Endothelial cell of umbilical vein (primary cell): Measurements from ENCODE around the gene RNGTT. TPM values are rescaled to one million over a fixed set of nuclear protein-coding genes. Genes with fewer than 3 reads are reported as not detected.

Experiments
- BruUV-seq: library from RNA; stranded (reverse); fragments of 400-500 nt; replicated peaks from 2 replicates; lab custom pipeline; 2021; lab: Mats Ljungman, UMichigan
- CTCF ChIA-PET: fragments of 300-600, 350-600 bp; sonication (Branson Sonifier 250); formaldehyde crosslinking; loops from one replicate; lab custom pipeline; 2021; ENCODE audit warnings: antibody characterized with exemption, inconsistent platforms; lab: Charles Lee
- POLR2A ChIA-PET: fragments of 300-600, 350-600 bp; sonication (Branson Sonifier 250); formaldehyde crosslinking; loops from one replicate; lab custom pipeline; 2021; ENCODE audit warnings: antibody characterized with exemption, inconsistent platforms; lab: Charles Lee
- DNase-seq: peaks from one replicate; pipeline ENCODE4 v3.0.0-alpha.2; 2011; ENCODE audit warnings: low read depth, low spot score
- FAIRE-seq: peaks from 2 replicates; lab custom pipeline; 2011; peaks lifted over from hg19 to GRCh38; lab: Jason Lieb, UNC
- H2AFZ ChIP-seq: 2 replicates; pipeline ENCODE4 v1.6.0; 2012; ENCODE audit warnings: low read depth, low read length, control low read depth, inconsistent platforms
- H3K27ac ChIP-seq: 2 replicates; pipeline ENCODE4 v1.5.1; 2011; ENCODE audit warnings: low read depth, mild to moderate bottlenecking, control low read depth, low read length, moderate library complexity; ENCODE audit not compliant: insufficient read depth
- H3K27me3 ChIP-seq, 2 experiments: 2 replicates each; pipeline versions ENCODE4 v1.6.0 to v1.6.1; 2011; ENCODE audit warnings: low read length in 2 of 2, mixed read lengths in 1 of 2; ENCODE audit not compliant: control insufficient read depth in 2 of 2, insufficient read depth in 2 of 2
- H3K36me3 ChIP-seq, 2 experiments: 2 replicates in 1 of 2; 3 replicates in 1 of 2; pipeline ENCODE4 v1.5.1; 2011; ENCODE audit warnings: low read length in 2 of 2, mild to moderate bottlenecking in 1 of 2, moderate library complexity in 1 of 2; ENCODE audit not compliant: control insufficient read depth in 2 of 2, insufficient read depth in 2 of 2; ENCODE audit errors: extremely low read depth in 1 of 2
- H3K4me1 ChIP-seq: 3 replicates; pipeline ENCODE4 v1.5.1; 2011; ENCODE audit warnings: mild to moderate bottlenecking, low read length; ENCODE audit not compliant: control insufficient read depth, insufficient read depth; ENCODE audit errors: extremely low read depth
- H3K4me2 ChIP-seq: 2 replicates; pipeline ENCODE4 v1.6.1; 2011; ENCODE audit warnings: low read length, control low read depth, mixed read lengths; ENCODE audit not compliant: insufficient read depth
- H3K4me3 ChIP-seq, 3 experiments: fragments of 200-600 bp in 1 of 3; sonication (generic), shearing (Covaris generic) in 1 of 3; replicated peaks in 1 of 3; 2 replicates each; pipeline ENCODE4 v1.5.1; 2011 to 2016; ENCODE audit warnings: control low read depth in 3 of 3, low read length in 3 of 3, mild to moderate bottlenecking in 2 of 3, inconsistent platforms in 1 of 3, low read depth in 1 of 3, moderate library complexity in 1 of 3; ENCODE audit not compliant: insufficient read depth in 1 of 3
- H3K79me2 ChIP-seq: 2 replicates; pipeline ENCODE4 v1.6.0; 2012; ENCODE audit warnings: low read length, inconsistent platforms; ENCODE audit not compliant: control insufficient read depth, insufficient read depth
- H3K9ac ChIP-seq: replicated peaks from 2 replicates; pipeline ENCODE3; 2011; ENCODE audit warnings: low read length, control low read depth; ENCODE audit not compliant: insufficient read depth; ENCODE audit errors: extremely low read depth
- H3K9me1 ChIP-seq: replicated peaks from 3 replicates; pipeline ENCODE4 v1.6.0; 2011; ENCODE audit warnings: mild to moderate bottlenecking, low read length; ENCODE audit not compliant: control insufficient read depth, insufficient read depth; ENCODE audit errors: extremely low read depth
- H3K9me3 ChIP-seq: replicated peaks from 2 replicates; pipeline ENCODE4 v1.5.1; 2012; ENCODE audit warnings: low read length, inconsistent platforms; ENCODE audit not compliant: control insufficient read depth, insufficient read depth
- H4K20me1 ChIP-seq: replicated peaks from 2 replicates; pipeline ENCODE3; 2011; ENCODE audit warnings: mild to moderate bottlenecking, low read length; ENCODE audit not compliant: control insufficient read depth, insufficient read depth; ENCODE audit errors: extremely low read depth
- EZH2 ChIP-seq: IDR thresholded peaks from 2 replicates; pipeline ENCODE4 v1.6.1; 2012; ENCODE audit warnings: borderline replicate concordance, low read depth, mild to moderate bottlenecking, moderate library complexity, low read length, inconsistent platforms; ENCODE audit not compliant: severe bottlenecking
- FOS ChIP-seq: IDR thresholded peaks from 2 replicates; pipeline ENCODE4 v1.6.1; 2011; ENCODE audit warnings: mild to moderate bottlenecking, low read length, moderate library complexity, borderline replicate concordance; ENCODE audit not compliant: insufficient read depth
- GATA2 ChIP-seq: IDR thresholded peaks from 2 replicates; pipeline ENCODE4 v1.7.0; 2011; ENCODE audit warnings: low read depth, mild to moderate bottlenecking, moderate library complexity, mixed read lengths, low read length; ENCODE audit not compliant: insufficient read length, insufficient read depth
- JUN ChIP-seq: IDR thresholded peaks from 2 replicates; pipeline ENCODE4 v1.6.1; 2011; ENCODE audit warnings: borderline replicate concordance, low read depth; ENCODE audit not compliant: insufficient read length, insufficient read depth
- MYC ChIP-seq: IDR thresholded peaks from one replicate; pipeline ENCODE4 v1.6.1; 2011; ENCODE audit warnings: mild to moderate bottlenecking, low read depth, low read length
- POLR2A ChIP-seq: IDR thresholded peaks from 2 replicates; pipeline ENCODE4 v1.6.1; 2012; ENCODE audit warnings: low read depth, mild to moderate bottlenecking, control low read depth, low read length
- POLR2AphosphoS5 ChIP-seq: IDR thresholded peaks from 2 replicates; pipeline ENCODE4 v1.6.1; 2012; ENCODE audit warnings: low read depth, mild to moderate bottlenecking, control low read depth, low read length, moderate library complexity; ENCODE audit not compliant: insufficient read depth
- dilution Hi-C: fragments of 300-500 bp; cut with MboI; formaldehyde crosslinking; loops from one replicate; pipeline ENCODE4 v1.15.0; 2019; ENCODE audit warnings: low sequenced_read_pairs; ENCODE audit not compliant: extremely low pct_ligation_motif_present
- intact Hi-C: fragments of 100-400 bp; cut with micrococcal nuclease; formaldehyde crosslinking; loops from one replicate; pipeline ENCODE4 v1.10.0; 2022
- polyA plus RNA-seq, 4 experiments: library from polyadenylated mRNA; depleted of rRNA in 3 of 4; stranded (reverse) in 3 of 4; unstranded in 1 of 4; fragments of >200 nt; gene quantifications; 2 replicates each; pipeline versions ENCODE4 v1.2.1 to v1.2.3, GENCODE V29; 2011 to 2012; ENCODE audit warnings: missing spikeins in 1 of 4
- total RNA-seq: library from RNA; stranded (reverse); gene quantifications from 2 replicates; pipeline ENCODE4 v1.2.3, GENCODE V29; 2021
- TF ChIP-seq, protein P1 (sequence below): IDR thresholded peaks from 2 replicates; pipeline ENCODE4 v1.6.1; 2011; ENCODE audit not compliant: insufficient read depth, insufficient read length
- TF ChIP-seq, protein P2 (sequence below), 2 donors: IDR thresholded peaks; 1 replicate in 1 of 2; 2 replicates in 1 of 2; pipeline ENCODE4 v1.5.1; 2011; ENCODE audit warnings: low read length in 2 of 2, mild to moderate bottlenecking in 2 of 2, moderate library complexity in 2 of 2, control low read depth in 1 of 2, inconsistent platforms in 1 of 2, low read depth in 1 of 2; ENCODE audit not compliant: insufficient read depth in 1 of 2; ENCODE audit errors: extremely low read depth in 1 of 2

RNGTT gene
- total and polyA plus RNA-seq, 2 donors (not counting 3 experiments of a cell fraction or from before 2014, with no cell fraction given): 2.1 to 13.1 TPM

DNA sequence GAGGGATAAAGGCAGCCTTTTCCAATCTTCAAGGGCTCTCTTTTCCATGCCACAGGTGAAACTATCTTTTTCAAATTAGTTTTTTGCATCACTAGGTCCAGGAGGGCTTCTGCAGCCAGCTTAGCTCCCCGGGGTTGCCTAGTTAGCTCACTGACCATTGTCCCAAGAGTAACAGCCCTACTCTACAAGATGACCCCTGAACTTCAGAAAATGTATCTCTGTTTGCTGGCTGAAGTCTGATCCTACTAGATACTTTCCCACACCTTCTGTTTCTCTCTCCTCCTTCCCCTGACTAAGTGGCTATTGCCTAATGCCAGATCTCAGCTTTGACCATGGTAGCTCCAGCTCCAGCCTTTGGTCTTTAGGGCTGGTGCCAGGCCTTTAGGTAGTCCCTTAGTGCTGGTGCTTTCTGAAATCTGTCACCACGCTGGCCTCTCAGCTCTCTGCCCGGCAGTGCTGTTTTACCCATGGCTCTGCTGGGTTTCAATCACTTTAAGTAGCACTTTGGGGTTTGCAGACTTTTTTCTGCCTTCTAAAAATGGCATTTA lies 255.1 kb downstream of the RNGTT start:
- Histone ChIP-seq H3K9ac (no peak overlapping the region), H3K4me3 (no peak overlapping the region), H3K9me3 (no peaks in the 10 kb centered on the region), H3K36me3 (no peaks in the 10 kb centered on the region), H3K27ac (no peak overlapping the region), H4K20me1 (no peaks in the 10 kb centered on the region), H3K4me2 (no peak overlapping the region), H3K79me2 (no peaks in the 10 kb centered on the region), H2AFZ (no peak overlapping the region), H3K4me1 (no peaks in the 10 kb centered on the region), H3K9me1 (no peaks in the 10 kb centered on the region), H3K27me3 (no peaks in the 10 kb centered on the region)
- dilution Hi-C loops: no loop called here
- TF ChIP-seq, protein P1, sequence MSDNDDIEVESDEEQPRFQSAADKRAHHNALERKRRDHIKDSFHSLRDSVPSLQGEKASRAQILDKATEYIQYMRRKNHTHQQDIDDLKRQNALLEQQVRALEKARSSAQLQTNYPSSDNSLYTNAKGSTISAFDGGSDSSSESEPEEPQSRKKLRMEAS: no peak
- no peak for FAIRE-seq
- CTCF ChIA-PET: interaction anchor here (1.3 kb wide), 1 partner anchor 72 kb away, joined by 3 read pairs; no protein-coding TSS in a partner anchor
- no peak for DNase-seq
- intact Hi-C loops: no loop called here
- POLR2A ChIA-PET: no interaction called here
- BruUV-seq: no TSS peak

DNA sequence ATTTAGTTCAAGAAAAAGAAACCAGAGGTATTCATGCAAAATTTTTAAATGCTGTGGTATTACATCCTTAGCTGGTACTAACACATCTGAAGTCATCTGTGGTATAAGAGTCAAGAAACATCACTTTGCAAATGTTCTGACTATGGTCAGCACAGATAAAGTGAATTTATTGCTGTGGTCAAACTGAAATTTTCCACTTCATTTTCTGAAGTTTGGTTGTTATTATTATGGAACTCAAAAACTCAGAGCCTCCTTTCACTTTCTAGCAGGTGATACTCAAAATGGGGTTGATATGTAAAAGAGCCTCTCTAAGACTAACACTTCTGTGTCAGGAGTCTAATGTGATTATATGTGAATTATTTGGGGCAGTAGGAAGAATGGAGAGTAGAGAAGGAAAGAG lies 257.8 kb downstream of the RNGTT start:
- Histone ChIP-seq H2AFZ (no peak overlapping the region), H3K4me2 (no peak overlapping the region), H3K9ac (no peak overlapping the region), H3K79me2 (no peaks in the 10 kb centered on the region), H3K4me3 (no peak overlapping the region), H3K27ac (no peak overlapping the region), H3K36me3 (no peaks in the 10 kb centered on the region), H3K27me3 (no peaks in the 10 kb centered on the region), H3K4me1 (no peaks in the 10 kb centered on the region), H3K9me1 (no peaks in the 10 kb centered on the region), H3K9me3 (no peaks in the 10 kb centered on the region), H4K20me1 (no peaks in the 10 kb centered on the region)
- TF ChIP-seq, protein P2, sequence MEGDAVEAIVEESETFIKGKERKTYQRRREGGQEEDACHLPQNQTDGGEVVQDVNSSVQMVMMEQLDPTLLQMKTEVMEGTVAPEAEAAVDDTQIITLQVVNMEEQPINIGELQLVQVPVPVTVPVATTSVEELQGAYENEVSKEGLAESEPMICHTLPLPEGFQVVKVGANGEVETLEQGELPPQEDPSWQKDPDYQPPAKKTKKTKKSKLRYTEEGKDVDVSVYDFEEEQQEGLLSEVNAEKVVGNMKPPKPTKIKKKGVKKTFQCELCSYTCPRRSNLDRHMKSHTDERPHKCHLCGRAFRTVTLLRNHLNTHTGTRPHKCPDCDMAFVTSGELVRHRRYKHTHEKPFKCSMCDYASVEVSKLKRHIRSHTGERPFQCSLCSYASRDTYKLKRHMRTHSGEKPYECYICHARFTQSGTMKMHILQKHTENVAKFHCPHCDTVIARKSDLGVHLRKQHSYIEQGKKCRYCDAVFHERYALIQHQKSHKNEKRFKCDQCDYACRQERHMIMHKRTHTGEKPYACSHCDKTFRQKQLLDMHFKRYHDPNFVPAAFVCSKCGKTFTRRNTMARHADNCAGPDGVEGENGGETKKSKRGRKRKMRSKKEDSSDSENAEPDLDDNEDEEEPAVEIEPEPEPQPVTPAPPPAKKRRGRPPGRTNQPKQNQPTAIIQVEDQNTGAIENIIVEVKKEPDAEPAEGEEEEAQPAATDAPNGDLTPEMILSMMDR (IDR thresholded peaks at IDR 0.05; ENCODE audit: extremely low read depth in 1 of 2, insufficient read depth in 1 of 2, low read depth in 1 of 2, low read length in 2 of 2): no peak
- no peak for TF ChIP-seq GATA2
- TF ChIP-seq POLR2AphosphoS5: no peak
- TF ChIP-seq JUN: no peak
- TF ChIP-seq FOS: no peak
- no peak for TF ChIP-seq POLR2A
- TF ChIP-seq, protein P1: no peak
- TF ChIP-seq MYC: no peak
- TF ChIP-seq EZH2: no peak
- intact Hi-C loops (no loop called here), dilution Hi-C loops (no loop called here)
- FAIRE-seq (no peak), DNase-seq (no peak)
- CTCF ChIA-PET: no interaction called here
- POLR2A ChIA-PET: no interaction called here
- no TSS peak for BruUV-seq
